ENCODE measurements around the gene RFX2.

DNA sequence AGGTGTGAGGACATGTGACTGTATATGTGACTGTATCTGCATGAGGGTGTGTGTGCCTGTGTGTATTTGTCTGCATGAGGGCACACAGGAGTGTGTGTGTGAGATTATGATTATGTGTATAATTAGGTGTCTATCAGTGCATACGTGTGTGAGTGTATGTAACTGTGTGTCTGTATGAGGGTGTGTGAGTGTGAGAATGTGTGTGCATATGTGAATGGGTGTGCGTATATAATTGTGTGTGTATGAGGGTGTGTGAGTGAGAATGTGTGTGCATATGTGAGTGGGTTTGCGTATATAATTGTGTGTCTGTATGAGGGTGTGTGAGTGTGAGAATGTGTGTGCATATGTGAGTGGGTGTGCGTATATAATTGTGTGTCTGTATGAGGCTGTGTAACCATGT is 22.2 kb upstream of the RFX2 start:
- TF ChIP-seq, protein P1, sequence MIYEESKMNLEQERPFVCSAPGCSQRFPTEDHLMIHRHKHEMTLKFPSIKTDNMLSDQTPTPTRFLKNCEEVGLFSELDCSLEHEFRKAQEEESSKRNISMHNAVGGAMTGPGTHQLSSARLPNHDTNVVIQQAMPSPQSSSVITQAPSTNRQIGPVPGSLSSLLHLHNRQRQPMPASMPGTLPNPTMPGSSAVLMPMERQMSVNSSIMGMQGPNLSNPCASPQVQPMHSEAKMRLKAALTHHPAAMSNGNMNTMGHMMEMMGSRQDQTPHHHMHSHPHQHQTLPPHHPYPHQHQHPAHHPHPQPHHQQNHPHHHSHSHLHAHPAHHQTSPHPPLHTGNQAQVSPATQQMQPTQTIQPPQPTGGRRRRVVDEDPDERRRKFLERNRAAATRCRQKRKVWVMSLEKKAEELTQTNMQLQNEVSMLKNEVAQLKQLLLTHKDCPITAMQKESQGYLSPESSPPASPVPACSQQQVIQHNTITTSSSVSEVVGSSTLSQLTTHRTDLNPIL (CRISPR knock-in tag; IDR thresholded peaks at IDR 0.05; ENCODE audit: low read depth), result no peak
- no peak for TF ChIP-seq ZFP30 (CRISPR knock-in tag; IDR thresholded peaks at IDR 0.05)
- TF ChIP-seq ZNF565 (CRISPR knock-in tag; conservative IDR thresholded peaks at IDR 0.05; ENCODE audit: low read depth), result no peak
- no peak for TF ChIP-seq ZFP3 (CRISPR knock-in tag; IDR thresholded peaks at IDR 0.05)
- TF ChIP-seq CSRNP3 (CRISPR knock-in tag; IDR thresholded peaks at IDR 0.05), result no peak
- no peak for TF ChIP-seq ZNF70 (CRISPR knock-in tag; IDR thresholded peaks at IDR 0.05)
- no peak for TF ChIP-seq SNAI2 (CRISPR knock-in tag; IDR thresholded peaks at IDR 0.05)
- no peak for TF ChIP-seq ARNTL (CRISPR knock-in tag; IDR thresholded peaks at IDR 0.05; ENCODE audit: borderline replicate concordance, low read depth)
- TF ChIP-seq, protein P2, sequence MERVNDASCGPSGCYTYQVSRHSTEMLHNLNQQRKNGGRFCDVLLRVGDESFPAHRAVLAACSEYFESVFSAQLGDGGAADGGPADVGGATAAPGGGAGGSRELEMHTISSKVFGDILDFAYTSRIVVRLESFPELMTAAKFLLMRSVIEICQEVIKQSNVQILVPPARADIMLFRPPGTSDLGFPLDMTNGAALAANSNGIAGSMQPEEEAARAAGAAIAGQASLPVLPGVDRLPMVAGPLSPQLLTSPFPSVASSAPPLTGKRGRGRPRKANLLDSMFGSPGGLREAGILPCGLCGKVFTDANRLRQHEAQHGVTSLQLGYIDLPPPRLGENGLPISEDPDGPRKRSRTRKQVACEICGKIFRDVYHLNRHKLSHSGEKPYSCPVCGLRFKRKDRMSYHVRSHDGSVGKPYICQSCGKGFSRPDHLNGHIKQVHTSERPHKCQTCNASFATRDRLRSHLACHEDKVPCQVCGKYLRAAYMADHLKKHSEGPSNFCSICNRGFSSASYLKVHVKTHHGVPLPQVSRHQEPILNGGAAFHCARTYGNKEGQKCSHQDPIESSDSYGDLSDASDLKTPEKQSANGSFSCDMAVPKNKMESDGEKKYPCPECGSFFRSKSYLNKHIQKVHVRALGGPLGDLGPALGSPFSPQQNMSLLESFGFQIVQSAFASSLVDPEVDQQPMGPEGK (CRISPR knock-in tag; IDR thresholded peaks at IDR 0.05; ENCODE audit: borderline replicate concordance), result no peak
- no peak for TF ChIP-seq ISL1 (CRISPR knock-in tag; IDR thresholded peaks at IDR 0.05)
- no peak for TF ChIP-seq PPARA (CRISPR knock-in tag; IDR thresholded peaks at IDR 0.05; ENCODE audit: borderline replicate concordance)
- no peak for TF ChIP-seq ZNF8 (CRISPR knock-in tag; IDR thresholded peaks at IDR 0.05)
- TF ChIP-seq GLIS3 (CRISPR knock-in tag; IDR thresholded peaks at IDR 0.05), result no peak
- TF ChIP-seq RARB (CRISPR knock-in tag; IDR thresholded peaks at IDR 0.05), result no peak
